HT1080 (cell line): Measurements from ENCODE around the gene PRKCB. TPM values are rescaled to one million over a fixed set of nuclear protein-coding genes. Genes with fewer than 3 reads are reported as not detected.

Source experiments
- DNase-seq: peaks from one replicate; pipeline ENCODE4 v3.0.0-alpha.2; 2015; ENCODE audit warnings: low read depth
- total RNA-seq: library from RNA; depleted of rRNA; stranded (reverse); fragments of >200 nt; shearing (Covaris generic); gene quantifications from 2 replicates; pipeline ENCODE4 v1.2.3, GENCODE V29; 2014

PRKCB gene
- total RNA-seq, 1 experiment from 2014 or later, result not detected

GRCh38 chr16:23964136-23964535 lies 128.4 kb downstream of the PRKCB start:
- no peak for DNase-seq

- no peak for DNase-seq
These were observed 129.5 kb downstream of the PRKCB start for GRCh38 chr16:23965137-23965733.

- DNase-seq, result no peak
These were observed 131.0 kb downstream of the PRKCB start for GRCh38 chr16:23966597-23967394.

GRCh38 chr16:23967775-23968174 lies 132.0 kb downstream of the PRKCB start:
- DNase-seq, result no peak

GRCh38 chr16:23968176-23968575 lies 132.4 kb downstream of the PRKCB start:
- no peak for DNase-seq

- no peak for DNase-seq
These were observed 133.9 kb downstream of the PRKCB start for GRCh38 chr16:23969468-23970297.

- DNase-seq, result no peak
These were observed 138.4 kb downstream of the PRKCB start for GRCh38 chr16:23974223-23974622.

GRCh38 chr16:23975293-23975692 lies 139.5 kb downstream of the PRKCB start:
- no peak for DNase-seq

GRCh38 chr16:23976091-23976490 lies 140.3 kb downstream of the PRKCB start:
- no peak for DNase-seq

- no peak for DNase-seq
These were observed 140.7 kb downstream of the PRKCB start for GRCh38 chr16:23976524-23976923.

GRCh38 chr16:23979441-23979840 lies 143.7 kb downstream of the PRKCB start:
- no peak for DNase-seq

GRCh38 chr16:23979982-23980381 lies 144.2 kb downstream of the PRKCB start:
- no peak for DNase-seq

GRCh38 chr16:23981429-23982399 lies 145.9 kb downstream of the PRKCB start:
- no peak for DNase-seq

GRCh38 chr16:23986455-23986854 lies 150.7 kb downstream of the PRKCB start:
- no peak for DNase-seq

GRCh38 chr16:23987443-23987842 lies 151.7 kb downstream of the PRKCB start:
- no peak for DNase-seq

GRCh38 chr16:23990507-23990906 lies 154.7 kb downstream of the PRKCB start:
- no peak for DNase-seq

- no peak for DNase-seq
These were observed 155.3 kb downstream of the PRKCB start for GRCh38 chr16:23991066-23991465.

GRCh38 chr16:23994615-23995014 lies 158.8 kb downstream of the PRKCB start:
- DNase-seq, result no peak

GRCh38 chr16:23996258-23996955 lies 160.6 kb downstream of the PRKCB start:
- no peak for DNase-seq

GRCh38 chr16:23998771-23999170 lies 163.0 kb downstream of the PRKCB start:
- DNase-seq, result no peak
